NCI-H1092 (cell line): ENCODE data around the gene GLE1.
"Not testable (repeated sequence)": the region's sequence is repeated elsewhere in the genome, so short reads cannot be mapped to it uniquely, and the experiment has no call there.

Source experiments
- DNase-seq: peaks from one replicate; lab custom pipeline; 2025; lab: John Stamatoyannopoulos, UW

The GLE1 gene

DNA sequence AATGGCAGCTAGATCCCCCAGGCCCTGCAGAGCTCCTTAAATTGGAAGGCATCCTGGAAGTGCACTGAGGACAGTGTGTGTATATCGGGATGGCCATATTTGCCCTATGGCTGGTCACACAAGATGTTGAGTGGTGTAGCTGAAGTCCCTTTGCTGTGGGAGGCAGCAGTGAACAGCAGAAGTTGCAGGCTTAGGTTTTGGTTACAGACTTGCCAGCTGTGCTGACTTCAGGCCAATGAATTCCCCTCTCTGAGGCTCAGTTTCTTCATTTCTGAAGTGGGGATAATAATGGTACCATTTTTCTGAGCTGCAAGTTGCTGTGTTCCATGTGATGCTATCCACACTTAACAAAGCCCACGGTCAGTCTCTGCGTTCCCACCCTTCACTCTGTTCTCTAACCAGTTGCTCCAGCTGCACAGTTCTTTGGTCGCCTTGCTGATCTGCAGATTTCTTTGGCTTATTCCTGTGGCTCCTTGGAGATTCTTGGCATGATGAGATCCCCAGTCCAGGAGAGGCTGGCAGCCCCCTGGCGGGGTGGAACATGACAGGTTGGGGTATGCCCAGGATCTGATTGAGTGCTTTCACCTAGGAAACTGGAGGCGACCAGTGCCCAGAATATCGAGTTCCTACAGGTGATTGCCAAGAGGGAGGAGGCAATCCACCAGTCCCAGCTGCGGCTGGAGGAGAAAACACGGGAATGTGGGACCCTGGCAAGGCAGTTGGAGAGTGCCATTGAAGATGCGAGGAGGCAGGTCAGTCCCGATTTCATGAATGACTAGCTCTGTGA, 6.5 kb upstream of the GLE1 start:
- DNase-seq, result no peak

DNA sequence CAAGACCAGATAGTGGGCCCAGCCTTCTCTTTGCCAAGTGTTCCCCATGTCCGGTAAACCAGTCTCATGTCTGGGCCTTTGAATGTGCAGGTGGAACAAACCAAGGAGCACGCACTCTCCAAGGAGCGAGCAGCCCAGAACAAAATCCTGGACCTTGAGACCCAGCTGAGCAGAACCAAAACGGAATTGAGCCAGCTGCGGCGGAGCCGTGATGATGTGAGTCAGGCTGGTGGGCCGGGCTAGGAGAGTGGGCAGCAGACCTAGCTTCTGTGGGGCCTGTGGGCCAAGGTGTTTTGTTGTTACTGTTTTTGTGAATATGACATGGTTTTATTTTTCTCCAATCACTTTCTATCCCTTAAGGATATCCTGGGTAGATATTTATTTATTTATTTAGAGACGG, 5.6 kb upstream of the GLE1 start:
- no peak for DNase-seq

DNA sequence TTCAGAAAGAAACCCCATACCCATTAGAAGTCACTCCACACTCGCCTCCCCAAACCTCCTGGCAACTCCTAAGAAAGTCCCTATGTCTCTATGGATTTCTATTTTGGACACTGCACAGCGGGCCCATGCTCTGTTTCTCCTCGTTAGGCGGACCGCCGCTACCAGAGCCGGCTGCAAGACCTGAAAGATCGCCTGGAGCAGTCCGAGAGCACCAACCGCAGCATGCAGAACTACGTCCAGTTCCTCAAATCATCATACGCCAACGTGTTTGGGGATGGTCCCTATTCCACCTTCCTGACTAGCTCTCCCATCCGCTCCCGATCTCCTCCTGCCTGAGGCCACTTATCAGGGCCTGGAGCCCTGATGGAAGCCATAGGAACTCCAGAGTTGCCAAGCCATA, 4.6 kb upstream of the GLE1 start:
- no peak for DNase-seq

- not testable (repeated sequence) for DNase-seq
Measured at GRCh38 chr9:128503415-128503825, 1.1 kb upstream of the GLE1 start.

DNA sequence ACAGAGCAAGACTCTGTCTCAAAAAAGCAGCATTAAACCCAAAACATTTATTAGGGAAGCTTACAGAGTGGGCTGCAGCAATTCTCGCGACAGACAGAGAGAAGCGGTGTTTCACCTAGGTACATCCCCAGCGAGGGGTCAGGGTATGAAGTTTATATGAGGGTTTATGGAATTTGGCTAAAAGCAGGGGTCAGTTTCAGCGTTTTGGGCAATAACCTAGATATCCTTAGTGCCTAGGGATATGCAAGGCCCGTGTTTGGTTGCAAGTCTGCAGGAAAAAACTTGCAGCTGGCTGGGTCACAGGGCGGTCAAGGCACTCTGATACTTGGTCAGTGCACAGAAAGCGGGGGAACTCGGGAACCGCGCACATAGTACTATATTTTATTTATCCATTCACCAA, 649 bp upstream of the GLE1 start:
- peak; percentile 9 for DNase-seq

DNA sequence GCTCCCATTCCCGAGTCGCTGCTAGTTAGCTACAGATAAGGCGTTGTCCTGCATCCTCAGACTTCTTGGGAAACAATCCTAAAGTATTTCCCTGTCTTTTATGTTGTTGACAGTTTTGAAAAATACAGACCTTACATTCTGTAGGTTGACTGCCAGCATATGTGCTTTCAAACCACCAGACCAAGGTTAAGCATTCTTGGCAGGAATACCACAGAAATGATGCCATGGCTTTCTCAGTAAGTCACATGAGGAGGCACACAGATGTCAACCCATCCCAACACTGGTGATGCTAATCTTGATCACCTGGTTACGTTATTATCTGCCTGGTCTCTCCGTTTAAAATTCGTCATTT, 871 bp downstream of the GLE1 start:
- no peak for DNase-seq

- DNase-seq, result not testable (repeated sequence)
Measured at GRCh38 chr9:128505906-128506305, 1.4 kb downstream of the GLE1 start.

GRCh38 chr9:128512820-128513219, 8.3 kb downstream of the GLE1 start:
- DNase-seq, result no peak

- no peak for DNase-seq
Measured at GRCh38 chr9:128521956-128522355, 17.4 kb downstream of the GLE1 start.

GRCh38 chr9:128523199-128523925, 18.8 kb downstream of the GLE1 start:
- DNase-seq, result peak; percentile 77

- DNase-seq, result no peak
Measured at GRCh38 chr9:128526720-128527119, 22.2 kb downstream of the GLE1 start.

DNA sequence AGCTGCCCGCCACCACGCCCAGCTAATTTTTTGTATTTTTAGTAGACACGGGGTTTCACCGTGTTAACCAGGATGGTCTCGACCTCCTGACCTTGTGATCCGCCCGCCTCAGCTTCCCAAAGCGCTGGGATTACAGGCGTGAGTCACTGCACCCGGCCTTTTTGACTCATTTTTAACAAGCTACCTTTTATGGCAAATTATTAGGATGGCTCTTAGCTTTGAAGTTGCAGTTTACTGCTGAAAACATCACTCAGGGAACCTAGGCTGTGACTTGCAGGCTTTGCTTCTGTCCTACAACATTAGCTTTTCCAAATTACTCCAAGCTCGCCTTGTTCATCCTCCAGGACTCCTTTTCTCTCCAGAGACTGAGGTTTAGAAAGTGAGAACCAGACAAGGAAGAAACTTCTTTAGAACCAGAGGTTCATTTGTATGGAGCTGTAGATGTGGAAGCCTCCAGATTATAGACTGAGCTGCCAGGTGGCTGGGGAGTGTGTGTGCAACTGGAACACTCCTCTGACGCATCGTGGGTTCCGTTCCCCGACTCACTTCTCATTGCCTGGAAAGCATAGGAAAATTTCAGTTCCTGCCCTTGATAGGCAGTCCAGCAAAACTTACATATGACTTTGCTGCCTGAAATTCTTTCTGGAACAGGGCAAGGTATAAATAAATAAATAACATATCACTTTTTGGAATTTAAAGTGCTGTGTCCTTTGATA, 24.1 kb downstream of the GLE1 start:
- DNase-seq, result no peak

- no peak for DNase-seq
Measured at GRCh38 chr9:128529191-128529590, 24.7 kb downstream of the GLE1 start.

DNA sequence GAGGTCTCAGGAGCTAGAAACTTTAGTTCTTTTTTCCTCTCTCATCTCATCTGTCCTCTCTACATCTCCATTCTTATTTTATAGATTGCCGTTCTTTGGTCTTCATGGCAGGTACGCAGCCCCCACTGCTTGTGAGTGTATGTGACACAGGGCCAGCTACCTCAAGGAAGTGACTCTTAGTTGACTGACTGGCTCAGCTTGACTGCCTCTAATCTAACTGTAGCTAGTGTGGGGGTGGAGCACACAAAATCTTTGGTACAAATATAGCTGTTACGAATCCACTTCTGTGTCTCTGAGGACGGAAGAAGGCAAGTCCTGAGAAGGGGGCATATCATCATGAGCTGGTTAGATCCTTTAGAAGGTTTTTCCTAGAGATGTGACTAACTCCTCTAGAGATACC, 28.1 kb downstream of the GLE1 start:
- DNase-seq, result no peak

- no peak for DNase-seq
Measured at GRCh38 chr9:128540634-128541360, 36.3 kb downstream of the GLE1 start.

- no peak for DNase-seq
Measured at GRCh38 chr9:128546504-128546903, 42.0 kb downstream of the GLE1 start.

GRCh38 chr9:128548876-128549275, 44.4 kb downstream of the GLE1 start:
- DNase-seq, result no peak

DNA sequence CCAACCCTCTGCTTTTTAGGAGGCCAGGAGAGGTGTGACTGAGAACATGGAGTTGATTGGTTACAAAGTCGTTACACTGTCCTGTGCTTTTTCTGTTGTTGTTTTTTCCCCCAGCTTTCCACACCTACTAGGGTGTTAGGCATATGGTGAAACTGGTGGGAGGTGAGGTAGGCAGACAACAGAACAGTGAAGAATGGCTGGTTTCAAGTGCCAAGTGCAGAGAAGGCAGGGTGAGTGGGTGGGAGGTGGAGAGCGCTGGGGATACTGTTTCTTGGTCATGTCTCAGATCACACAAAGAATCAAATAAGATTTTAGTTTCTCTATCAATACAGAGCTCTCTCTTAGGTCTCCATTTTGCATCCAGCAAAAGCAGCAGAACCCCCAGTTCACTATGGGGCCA, 45.7 kb downstream of the GLE1 start:
- no peak for DNase-seq

DNA sequence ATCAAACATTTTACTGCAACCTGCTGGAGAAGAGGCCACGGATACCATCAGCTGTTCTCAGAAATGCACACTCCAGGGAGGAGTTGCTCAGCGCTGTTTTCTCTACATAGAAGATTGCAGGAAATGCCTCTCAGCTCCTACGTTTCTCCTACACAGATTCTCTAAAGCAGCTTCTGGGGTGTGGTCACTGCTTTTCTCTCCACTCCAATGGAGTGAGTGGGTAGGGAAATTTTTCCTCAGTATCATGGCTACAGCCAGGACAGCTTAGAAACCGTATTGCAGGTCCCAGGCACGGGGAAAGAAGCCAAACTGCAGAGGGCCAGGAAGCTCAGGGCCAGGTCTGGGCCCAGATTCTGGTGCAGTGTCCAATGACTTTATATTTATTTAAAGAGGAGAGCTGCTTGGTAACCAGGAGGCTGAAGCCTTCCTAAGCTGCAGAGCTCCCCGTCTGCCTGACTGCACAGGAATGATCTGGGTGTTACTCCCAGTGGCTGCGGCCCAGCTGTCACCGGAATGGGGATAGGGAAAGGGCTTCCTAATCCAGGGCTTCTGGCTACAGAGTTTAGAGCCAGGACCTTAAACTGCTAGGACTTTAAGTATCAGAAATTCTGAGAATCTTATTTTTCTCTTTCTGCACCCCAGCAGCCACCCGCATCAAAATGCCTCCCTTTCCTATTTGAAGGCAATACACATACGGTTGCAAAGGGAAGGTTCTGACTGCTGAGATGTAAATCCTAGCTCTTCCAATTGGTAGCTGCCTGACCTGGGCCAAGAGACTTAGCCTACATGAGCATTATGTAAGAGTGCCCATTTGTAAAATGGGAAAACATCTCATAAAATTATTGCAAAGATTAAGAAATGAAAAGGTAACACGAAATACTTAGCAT, 46.5 kb downstream of the GLE1 start:
- no peak for DNase-seq

DNA sequence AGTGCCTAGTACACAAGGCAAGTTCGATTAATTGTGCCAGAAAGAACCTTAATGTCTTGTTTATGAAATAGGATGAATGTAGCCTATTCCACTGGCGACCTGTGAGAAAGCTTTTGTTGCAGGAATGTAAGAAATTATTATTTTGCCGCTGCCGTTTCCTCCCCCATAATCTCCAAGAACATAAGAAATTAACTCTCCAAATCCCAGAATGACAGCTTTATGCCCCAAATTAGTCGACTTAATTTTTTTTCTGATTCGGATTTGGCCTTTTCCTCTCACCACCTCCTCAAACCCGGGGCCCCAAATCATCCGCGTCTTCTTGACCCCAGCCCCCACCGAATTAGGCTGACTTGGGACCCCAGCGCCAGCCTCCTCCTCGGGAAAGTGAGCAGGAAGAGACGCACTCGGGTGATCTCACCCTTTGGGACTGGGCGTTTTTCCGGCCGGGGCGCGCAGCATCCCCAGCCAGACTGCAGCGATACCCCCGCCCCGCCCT, 47.2 kb downstream of the GLE1 start:
- DNase-seq, result no peak

DNA sequence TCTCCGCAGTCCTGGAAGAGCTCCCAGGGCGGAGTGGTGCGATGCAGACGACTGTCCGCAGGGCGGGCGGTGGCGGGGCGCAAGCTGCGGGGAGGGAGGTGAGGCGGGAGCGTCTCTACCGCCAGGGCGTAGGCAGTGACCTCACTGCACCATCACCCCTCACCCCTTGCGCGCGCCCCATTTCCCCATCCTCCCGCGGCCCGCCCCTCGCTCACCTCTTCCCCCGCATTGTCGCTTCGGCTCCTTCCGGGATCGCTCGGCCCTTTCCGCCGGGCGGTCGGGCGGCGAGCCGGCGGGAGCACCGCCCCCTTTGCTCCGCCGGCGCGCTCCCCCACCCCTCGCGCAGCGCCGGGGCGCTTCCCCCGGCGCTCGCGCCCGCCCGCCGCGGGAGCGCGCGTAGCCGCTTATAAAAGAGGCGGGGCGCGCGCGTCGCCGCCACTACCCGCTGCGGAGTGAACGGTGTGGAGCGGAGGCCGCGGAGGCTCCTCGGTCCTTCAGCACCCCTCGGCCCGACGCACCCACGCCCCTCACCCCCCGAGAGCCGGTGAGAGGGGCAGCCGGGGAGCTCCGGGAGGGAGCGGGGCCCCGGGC, 47.7 kb downstream of the GLE1 start, which contains the start of gene SPTAN1:
SPTAN1 (plus strand) TSS at position 435 of the 591 bp plus-strand sequence. CDS start 14,154 bp downstream, outside the sequence.
- peak; percentile 83 for DNase-seq
